CD14-positive monocyte (primary cell): ENCODE data around the gene JUP. TPM values are rescaled to one million over a fixed set of nuclear protein-coding genes. Genes with fewer than 3 reads are reported as not detected.

Experiments
- DNase-seq, 3 donors: peaks; one replicate each; pipeline ENCODE4 v3.0.0-alpha.2; 2011 to 2022
- H2AFZ ChIP-seq: 2 replicates; pipeline ENCODE4 v1.6.0; 2012; ENCODE audit warnings: mild to moderate bottlenecking, low read depth, low read length, inconsistent platforms; ENCODE audit not compliant: insufficient read depth, poor library complexity, severe bottlenecking
- H3K27ac ChIP-seq, 2 donors: 1 replicate in 1 of 2; 2 replicates in 1 of 2; pipeline ENCODE4 v1.5.1; 2012 to 2013; ENCODE audit warnings: low read length in 2 of 2, control low read depth in 1 of 2, inconsistent platforms in 1 of 2, low read depth in 1 of 2, mild to moderate bottlenecking in 1 of 2
- H3K27me3 ChIP-seq, 2 donors: one replicate each; pipeline versions ENCODE4 v1.6.0 to v1.6.1; 2011 to 2013; ENCODE audit warnings: low read length in 2 of 2; ENCODE audit not compliant: control insufficient read depth in 2 of 2, insufficient read depth in 2 of 2
- H3K36me3 ChIP-seq, 2 donors: replicated peaks in 1 of 2; 1 replicate in 1 of 2; 2 replicates in 1 of 2; pipeline versions ENCODE4 v1.5.1 to v1.6.1; 2012 to 2013; ENCODE audit warnings: low read length in 2 of 2, control low read depth in 1 of 2, inconsistent platforms in 1 of 2, mild to moderate bottlenecking in 1 of 2; ENCODE audit not compliant: insufficient read depth in 2 of 2, control insufficient read depth in 1 of 2
- H3K4me1 ChIP-seq, 2 donors: 1 replicate in 1 of 2; 2 replicates in 1 of 2; pipeline versions ENCODE4 v1.5.1 to v1.6.1; 2012 to 2013; ENCODE audit warnings: low read length in 2 of 2, control low read depth in 1 of 2, inconsistent platforms in 1 of 2, mild to moderate bottlenecking in 1 of 2, moderate library complexity in 1 of 2; ENCODE audit not compliant: insufficient read depth in 2 of 2, control insufficient read depth in 1 of 2
- H3K4me2 ChIP-seq: replicated peaks from 2 replicates; pipeline ENCODE3; 2012; ENCODE audit warnings: low read length, moderate library complexity, mild to moderate bottlenecking; ENCODE audit not compliant: poor library complexity, severe bottlenecking; ENCODE audit errors: extremely low read depth
- H3K4me3 ChIP-seq, 3 experiments: fragments of 200-600 bp in 1 of 3; sonication (generic) in 1 of 3; replicated peaks in 1 of 3; 1 replicate in 2 of 3; 2 replicates in 1 of 3; pipeline ENCODE4 v1.5.1; 2011 to 2013; ENCODE audit warnings: low read length in 3 of 3, mild to moderate bottlenecking in 3 of 3, control low read depth in 2 of 3, low read depth in 2 of 3, inconsistent platforms in 1 of 3, moderate library complexity in 1 of 3
- H3K79me2 ChIP-seq: 2 replicates; pipeline ENCODE4 v1.6.0; 2012; ENCODE audit warnings: mild to moderate bottlenecking, control low read depth, inconsistent platforms, low read length, moderate library complexity; ENCODE audit not compliant: insufficient read depth
- H3K9ac ChIP-seq: 2 replicates; pipeline ENCODE4 v1.6.0; 2017; ENCODE audit warnings: low read length, mild to moderate bottlenecking; ENCODE audit not compliant: insufficient read depth, poor library complexity, severe bottlenecking
- H3K9me3 ChIP-seq, 2 donors: replicated peaks in 1 of 2; 1 replicate in 1 of 2; 2 replicates in 1 of 2; pipeline versions ENCODE4 v1.5.1 to v1.6.1; 2012 to 2013; ENCODE audit warnings: low read length in 2 of 2, control low read depth in 1 of 2; ENCODE audit not compliant: control insufficient read depth in 1 of 2, insufficient read depth in 1 of 2
- H4K20me1 ChIP-seq: 2 replicates; pipeline ENCODE4 v1.6.0; 2012; ENCODE audit warnings: mild to moderate bottlenecking, low read length, control low read depth, moderate library complexity; ENCODE audit not compliant: insufficient read depth
- H3K27ac Mint-ChIP-seq, 7 donors: one replicate each; pipeline ENCODE4 v1.8.0; 2020; ENCODE audit warnings: mild to moderate bottlenecking in 7 of 7, mixed read lengths in 7 of 7, moderate library complexity in 6 of 7, inconsistent platforms in 2 of 7
- H3K27me3 Mint-ChIP-seq, 3 donors: one replicate each; pipeline ENCODE4 v1.8.0; 2021 to 2022; ENCODE audit warnings: low read depth in 3 of 3, mild to moderate bottlenecking in 3 of 3, mixed read lengths in 3 of 3, moderate library complexity in 3 of 3, inconsistent platforms in 1 of 3
- H3K36me3 Mint-ChIP-seq, 2 donors: one replicate each; pipeline ENCODE4 v1.8.0; 2020; ENCODE audit warnings: mixed read lengths in 2 of 2, inconsistent platforms in 1 of 2, mild to moderate bottlenecking in 1 of 2
- H3K4me1 Mint-ChIP-seq: one replicate; pipeline ENCODE4 v1.8.0; 2020; ENCODE audit warnings: mild to moderate bottlenecking, mixed read lengths
- H3K4me3 Mint-ChIP-seq, 2 donors: one replicate each; pipeline ENCODE4 v1.8.0; 2020; ENCODE audit warnings: mild to moderate bottlenecking in 2 of 2, mixed read lengths in 2 of 2, moderate library complexity in 1 of 2
- H3K9me3 Mint-ChIP-seq, 7 donors: one replicate each; pipeline ENCODE4 v1.8.0; 2020 to 2022; ENCODE audit warnings: mixed read lengths in 7 of 7, mild to moderate bottlenecking in 6 of 7, moderate library complexity in 6 of 7, inconsistent platforms in 2 of 7
- WGBS: methylation state at CpG from one replicate; pipeline ENCODE4 v1.1.5; 2013; ENCODE audit warnings: missing lambda C conversion rate; ENCODE audit not compliant: insufficient coverage; 5-methylcytosine and 5-hydroxymethylcytosine counted together
- intact Hi-C, 2 donors: fragments of 100-400 bp; cut with micrococcal nuclease; formaldehyde crosslinking; loops; one replicate each; pipeline versions ENCODE4 v1.15.0 to v1.15.1; 2023
- polyA plus RNA-seq, 3 donors: library from polyadenylated mRNA; depleted of rRNA in 1 of 3; unstranded in 2 of 3; stranded (reverse) in 1 of 3; fragments of 300-500 nt in 2 of 3; fragments of >200 nt in 1 of 3; fragmentation: Illumina TruSeq in 2 of 3; gene quantifications; 1 replicate in 2 of 3; 2 replicates in 1 of 3; pipeline ENCODE4 v1.2.3, GENCODE V29; 2012 to 2021
- TF ChIP-seq, protein P1 (sequence below): fragments of 200-600 bp; IDR thresholded peaks from one replicate; pipeline ENCODE4 v1.8.0; 2022; ENCODE audit warnings: antibody characterized with exemption, mild to moderate bottlenecking

JUP gene
- polyA plus RNA-seq, 3 donors = 14.0 to 22.1 (median 15.4) TPM

DNA sequence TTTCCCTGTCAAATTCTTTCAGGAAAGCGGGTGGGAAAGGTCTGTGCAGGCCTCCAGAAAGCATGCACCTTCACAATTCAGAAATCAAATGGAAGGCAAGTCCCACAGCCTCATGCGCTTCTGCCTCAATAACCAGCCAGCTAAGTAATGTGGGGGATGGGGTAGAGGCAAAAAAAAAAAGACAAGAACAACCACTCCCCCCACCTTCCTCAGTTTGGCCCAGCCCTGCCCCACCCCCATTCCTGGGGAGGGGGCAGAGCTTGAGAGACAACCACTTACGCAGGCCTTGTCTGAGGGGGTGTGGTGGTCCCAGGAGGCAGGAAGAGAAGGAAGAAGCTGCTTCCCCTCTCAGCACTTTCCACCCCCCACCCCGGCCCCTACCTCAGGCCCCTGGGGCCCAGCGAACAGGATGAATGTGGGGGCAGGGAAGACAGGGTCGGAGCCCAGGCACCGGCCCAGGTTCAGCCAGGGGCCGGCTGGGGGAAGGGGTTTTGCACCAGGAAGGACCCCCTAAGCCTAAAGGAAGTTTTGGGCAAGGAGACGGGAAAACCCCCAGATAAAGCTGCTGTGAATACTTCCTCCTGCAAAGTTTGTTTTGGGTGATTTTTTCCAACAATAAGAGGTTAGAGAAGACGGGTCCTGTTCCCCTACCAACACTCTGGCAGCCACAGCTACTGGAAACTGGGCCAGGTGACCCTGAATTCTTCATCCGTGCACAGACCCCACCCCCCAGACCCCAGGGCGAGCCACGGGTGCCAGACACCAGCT, 1.2 kb downstream of the JUP start:
- intact Hi-C loops = no loop called here
- Histone ChIP-seq H2AFZ (peak overlapping the region; percentile 80), H3K79me2 (no peaks in the 10 kb centered on the region), H3K9me3 (no peaks in the 10 kb centered on the region), H3K27ac (peak overlapping the region; percentile 58 to 82), H3K27me3 (no peaks in the 10 kb centered on the region), H3K9ac (peak overlapping the region; percentile 73), H3K4me1 (peaks cover 65 to 70% of the 10 kb centered on the region in 2 donors), H3K36me3 (no peaks in the 10 kb centered on the region), H3K4me3 (peak overlapping the region; percentile 50 to 86 (median 62)), H4K20me1 (peaks cover 29% of the 10 kb centered on the region), H3K4me2 (peak overlapping the region; percentile 92)
- DNase-seq = peak in 2 of 3 donors; percentile 10 to 50
- H3K4me3 Mint-ChIP-seq = peak overlapping the region; percentile 76 to 90
- peaks cover 64% of the 10 kb centered on the region for H3K4me1 Mint-ChIP-seq
- TF ChIP-seq, protein P1, sequence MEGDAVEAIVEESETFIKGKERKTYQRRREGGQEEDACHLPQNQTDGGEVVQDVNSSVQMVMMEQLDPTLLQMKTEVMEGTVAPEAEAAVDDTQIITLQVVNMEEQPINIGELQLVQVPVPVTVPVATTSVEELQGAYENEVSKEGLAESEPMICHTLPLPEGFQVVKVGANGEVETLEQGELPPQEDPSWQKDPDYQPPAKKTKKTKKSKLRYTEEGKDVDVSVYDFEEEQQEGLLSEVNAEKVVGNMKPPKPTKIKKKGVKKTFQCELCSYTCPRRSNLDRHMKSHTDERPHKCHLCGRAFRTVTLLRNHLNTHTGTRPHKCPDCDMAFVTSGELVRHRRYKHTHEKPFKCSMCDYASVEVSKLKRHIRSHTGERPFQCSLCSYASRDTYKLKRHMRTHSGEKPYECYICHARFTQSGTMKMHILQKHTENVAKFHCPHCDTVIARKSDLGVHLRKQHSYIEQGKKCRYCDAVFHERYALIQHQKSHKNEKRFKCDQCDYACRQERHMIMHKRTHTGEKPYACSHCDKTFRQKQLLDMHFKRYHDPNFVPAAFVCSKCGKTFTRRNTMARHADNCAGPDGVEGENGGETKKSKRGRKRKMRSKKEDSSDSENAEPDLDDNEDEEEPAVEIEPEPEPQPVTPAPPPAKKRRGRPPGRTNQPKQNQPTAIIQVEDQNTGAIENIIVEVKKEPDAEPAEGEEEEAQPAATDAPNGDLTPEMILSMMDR = no peak
- peaks cover 0 to 10% (median 0%) of the 10 kb centered on the region in 7 donors for H3K9me3 Mint-ChIP-seq
- 0% methylated on average over 6 of the region's 13 CpGs for WGBS
- H3K27ac Mint-ChIP-seq = peak overlapping the region in 4 of 7 donors; percentile 3 to 82 (median 22)
- H3K27me3 Mint-ChIP-seq = peaks cover 20 to 38% (median 22%) of the 10 kb centered on the region in 3 donors
- H3K36me3 Mint-ChIP-seq = peaks cover 2 to 4% of the 10 kb centered on the region in 2 donors

DNA sequence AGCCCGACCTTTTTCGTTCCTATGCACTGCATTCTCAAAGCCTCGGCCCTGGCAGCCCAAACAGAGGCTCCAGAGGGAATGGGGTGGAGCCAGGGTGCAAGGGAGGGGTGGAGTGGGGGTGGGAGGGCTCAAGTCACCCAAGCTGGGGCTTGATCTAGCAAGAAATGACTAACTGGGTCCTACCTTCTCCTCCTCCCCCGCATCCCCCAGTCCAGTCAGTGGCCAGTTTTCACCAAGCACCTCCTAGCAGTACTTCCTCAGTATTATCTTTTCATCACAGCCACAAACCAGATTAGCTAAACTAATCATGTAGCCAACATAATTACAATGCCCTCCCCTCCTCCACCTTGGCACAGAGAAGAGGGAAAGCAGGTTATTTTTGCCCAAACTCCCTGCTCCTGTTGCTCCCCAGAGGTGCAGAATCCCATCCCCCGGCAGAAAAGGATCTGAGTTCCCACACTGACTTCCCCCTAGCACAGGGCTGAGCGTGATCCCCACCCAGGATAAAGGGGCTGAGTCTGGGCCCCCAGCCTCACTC, 2.2 kb downstream of the JUP start:
- H3K4me3 Mint-ChIP-seq = peak overlapping the region; percentile 76 to 90
- peaks cover 71% of the 10 kb centered on the region for H3K4me1 Mint-ChIP-seq
- TF ChIP-seq, protein P1 = no peak
- H3K36me3 ChIP-seq = no peaks in the 10 kb centered on the region
- no peak overlapping the region for H3K9ac ChIP-seq
- 0% methylated on average over 3 of the region's 6 CpGs for WGBS
- H2AFZ ChIP-seq = no peak overlapping the region
- peak overlapping the region; percentile 92 for H3K4me2 ChIP-seq
- peak overlapping the region in 3 of 7 donors; percentile 12 to 81 (median 47) for H3K27ac Mint-ChIP-seq
- H3K9me3 ChIP-seq = no peaks in the 10 kb centered on the region
- H3K9me3 Mint-ChIP-seq = peaks cover 0 to 10% (median 0%) of the 10 kb centered on the region in 7 donors
- peaks cover 37% of the 10 kb centered on the region for H4K20me1 ChIP-seq
- peaks cover 2 to 4% of the 10 kb centered on the region in 2 donors for H3K36me3 Mint-ChIP-seq
- H3K27me3 ChIP-seq = no peaks in the 10 kb centered on the region
- H3K4me1 ChIP-seq = peaks cover 73 to 77% of the 10 kb centered on the region in 2 donors
- H3K79me2 ChIP-seq = no peaks in the 10 kb centered on the region
- DNase-seq = peak in 2 of 3 donors; percentile 6 to 40
- H3K27me3 Mint-ChIP-seq = peaks cover 20 to 38% (median 22%) of the 10 kb centered on the region in 3 donors
- peak overlapping the region in 1 of 2 donors; percentile 0 for H3K27ac ChIP-seq
- intact Hi-C loops = no loop called here
- H3K4me3 ChIP-seq = peak overlapping the region in 1 of 3 experiments; percentile 86
